Measurements from ENCODE around the gene NEDD4L.

Gene NEDD4L

GRCh38 chr18:58337686-58338085 lies 293.7 kb downstream of the NEDD4L start (continued):
- TF ChIP-seq ZNF416 (tag by site-specific recombination; IDR thresholded peaks at IDR 0.05) (no peak), ZNF23 (tag by site-specific recombination; IDR thresholded peaks at IDR 0.05; ENCODE audit: borderline replicate concordance) (no peak), ZXDB (tag by site-specific recombination; IDR thresholded peaks at IDR 0.05) (0 out of 2 replicates have a peak, but pooled peaks have one; percentile 41), ZNF398 (tag by site-specific recombination; IDR thresholded peaks at IDR 0.05) (no peak), ZSCAN30 (tag by site-specific recombination; IDR thresholded peaks at IDR 0.05) (peak; percentile 44; the same call in 1 of the 2 replicates), REST (tag by site-specific recombination; IDR thresholded peaks at IDR 0.05) (no peak), ZNF580 (tag by site-specific recombination; IDR thresholded peaks at IDR 0.05) (0 out of 2 replicates have a peak, but pooled peaks have one; percentile 20), ZNF175 (tag by site-specific recombination; IDR thresholded peaks at IDR 0.05) (no peak), ZNF138 (tag by site-specific recombination; IDR thresholded peaks at IDR 0.05; ENCODE audit: borderline replicate concordance) (no peak), ZFP69B (tag by site-specific recombination; IDR thresholded peaks at IDR 0.05) (no peak), ZBTB17 (tag by site-specific recombination; IDR thresholded peaks at IDR 0.05) (no peak), PRDM4 (tag by site-specific recombination; IDR thresholded peaks at IDR 0.05) (peak; percentile 33; the same call in 1 of the 2 replicates), ZNF561 (tag by site-specific recombination; IDR thresholded peaks at IDR 0.05; ENCODE audit: borderline replicate concordance) (peak; percentile 51; the same call in 1 of the 2 replicates), ZNF571 (tag by site-specific recombination; IDR thresholded peaks at IDR 0.05) (no peak), ZNF148 (tag by site-specific recombination; IDR thresholded peaks at IDR 0.05; ENCODE audit: borderline replicate concordance) (no peak), ZNF157 (tag by site-specific recombination; IDR thresholded peaks at IDR 0.05) (no peak), PBX3 (CRISPR knock-in tag; IDR thresholded peaks at IDR 0.05) (no peak), ZIC2 (tag by site-specific recombination; IDR thresholded peaks at IDR 0.05) (no peak), ZNF223 (tag by site-specific recombination; IDR thresholded peaks at IDR 0.05) (no peak), ZNF747 (tag by site-specific recombination; IDR thresholded peaks at IDR 0.05) (no peak), ZBTB20 (tag by site-specific recombination; IDR thresholded peaks at IDR 0.05) (no peak), ZBTB6 (tag by site-specific recombination; IDR thresholded peaks at IDR 0.05) (no peak), ZNF394 (tag by site-specific recombination; IDR thresholded peaks at IDR 0.05; ENCODE audit: borderline replicate concordance) (no peak), SALL2 (tag by site-specific recombination; IDR thresholded peaks at IDR 0.05; ENCODE audit: borderline replicate concordance) (no peak), ZNF600 (tag by site-specific recombination; IDR thresholded peaks at IDR 0.05) (no peak), ZNF596 (tag by site-specific recombination; IDR thresholded peaks at IDR 0.05) (no peak), ZNF558 (tag by site-specific recombination; IDR thresholded peaks at IDR 0.05) (no peak), ZFHX2 (tag by site-specific recombination; conservative IDR thresholded peaks at IDR 0.05) (no peak)
